Naive B cell (primary cell): ENCODE measurements around the gene ANKFY1. TPM values are rescaled to one million over a fixed set of nuclear protein-coding genes. Genes with fewer than 3 reads are reported as not detected.

Experiments
- ATAC-seq, 2 donors: fragments of 150-1000 bp; cut with Tn5 transposase; 2 replicates each; pipeline ENCODE4 v1.10.0; 2021; ENCODE audit warnings: low read depth in 2 of 2, mild to moderate bottlenecking in 2 of 2, moderate library complexity in 2 of 2
- DNase-seq: peaks from one replicate; pipeline ENCODE4 v3.0.0; 2022
- H3K27ac Mint-ChIP-seq, 6 donors: one replicate each; pipeline ENCODE4 v1.8.0; 2020 to 2022; ENCODE audit warnings: mild to moderate bottlenecking in 6 of 6, mixed read lengths in 6 of 6, moderate library complexity in 5 of 6, inconsistent platforms in 2 of 6
- H3K27me3 Mint-ChIP-seq, 3 donors: one replicate each; pipeline ENCODE4 v1.8.0; 2021 to 2022; ENCODE audit warnings: mixed read lengths in 3 of 3, mild to moderate bottlenecking in 1 of 3
- H3K36me3 Mint-ChIP-seq, 2 donors: one replicate each; pipeline ENCODE4 v1.8.0; 2020 to 2022; ENCODE audit warnings: mixed read lengths in 2 of 2, inconsistent platforms in 1 of 2, mild to moderate bottlenecking in 1 of 2
- H3K4me1 Mint-ChIP-seq, 3 donors: one replicate each; pipeline ENCODE4 v1.8.0; 2020 to 2022; ENCODE audit warnings: mixed read lengths in 3 of 3, inconsistent platforms in 1 of 3, mild to moderate bottlenecking in 1 of 3, moderate library complexity in 1 of 3
- H3K4me3 Mint-ChIP-seq, 8 donors: one replicate each; pipeline ENCODE4 v1.8.0; 2020 to 2022; ENCODE audit warnings: mild to moderate bottlenecking in 8 of 8, mixed read lengths in 8 of 8, moderate library complexity in 8 of 8, inconsistent platforms in 2 of 8
- H3K9me3 Mint-ChIP-seq, 7 donors: one replicate each; pipeline ENCODE4 v1.8.0; 2020 to 2022; ENCODE audit warnings: mixed read lengths in 7 of 7, mild to moderate bottlenecking in 5 of 7, inconsistent platforms in 2 of 7, moderate library complexity in 1 of 7
- polyA plus RNA-seq, 6 donors: library from polyadenylated mRNA; unstranded; fragments of 300-500 nt; fragmentation: Illumina TruSeq; gene quantifications; one replicate each; pipeline ENCODE4 v1.2.3, GENCODE V29; 2021; ENCODE audit warnings: low read depth in 6 of 6

ANKFY1 gene
- polyA plus RNA-seq, 6 donors from 2014 or later, result 6.3 to 13.3 (median 8.3) TPM

DNA sequence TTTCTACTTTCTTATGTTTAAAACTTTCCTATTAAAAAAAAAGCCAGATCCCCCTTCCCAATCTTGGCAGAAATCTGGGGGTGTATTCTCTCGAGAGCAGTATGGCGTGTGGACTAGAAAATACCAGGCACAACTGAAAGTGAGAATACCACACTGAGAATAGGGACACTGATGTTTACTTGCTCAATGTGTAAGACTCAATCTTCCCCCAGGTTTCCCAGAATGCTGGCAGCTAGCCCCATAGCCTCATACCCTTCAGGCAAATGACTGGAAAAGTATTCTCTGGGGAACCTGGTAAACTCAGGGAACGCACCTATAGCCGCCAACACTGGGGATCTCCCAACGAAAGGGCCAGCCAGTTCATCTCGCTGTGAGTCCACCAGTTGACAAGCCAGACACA lies 136.2 kb downstream of the ANKFY1 start:
- DNase-seq (no peak), ATAC-seq (no peak)
- peaks cover 28 to 44% (median 39%) of the 10 kb centered on the region in 3 donors for H3K4me1 Mint-ChIP-seq
- peak overlapping the region in 2 of 8 donors; percentile 25 to 63 for H3K4me3 Mint-ChIP-seq
- H3K27me3 Mint-ChIP-seq, result no peaks in the 10 kb centered on the region
- H3K36me3 Mint-ChIP-seq, result peaks cover 7 to 10% of the 10 kb centered on the region in 2 donors
- no peaks in the 10 kb centered on the region for H3K9me3 Mint-ChIP-seq
- peak overlapping the region in 1 of 6 donors; percentile 53 for H3K27ac Mint-ChIP-seq

DNA sequence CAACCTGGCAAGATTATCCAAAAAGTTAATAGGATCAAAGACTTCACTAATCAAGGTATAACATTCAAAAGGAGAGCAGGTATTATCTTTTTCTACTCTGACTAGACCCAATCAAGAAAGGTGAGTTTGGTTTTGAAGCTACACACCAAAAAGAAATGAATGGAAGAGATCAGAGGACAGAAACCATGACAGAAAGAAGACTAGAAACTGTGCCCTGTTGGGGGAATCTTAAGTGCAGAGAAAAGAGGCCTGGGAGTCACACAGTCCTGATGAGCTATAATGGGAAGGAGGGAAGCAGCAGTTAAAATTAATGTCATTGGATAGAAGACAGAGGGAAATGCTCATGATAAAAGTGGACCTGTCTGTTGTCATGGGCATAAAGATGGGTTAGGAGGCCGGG lies 138.2 kb downstream of the ANKFY1 start:
- Mint-ChIP-seq H3K27ac (peak overlapping the region in 4 of 6 donors; percentile 21 to 61 (median 31)), H3K27me3 (no peaks in the 10 kb centered on the region), H3K9me3 (no peaks in the 10 kb centered on the region), H3K4me3 (no peak overlapping the region), H3K36me3 (peaks cover 7 to 10% of the 10 kb centered on the region in 2 donors), H3K4me1 (peaks cover 22 to 34% (median 29%) of the 10 kb centered on the region in 3 donors)
- DNase-seq (no peak), ATAC-seq (no peak)

DNA sequence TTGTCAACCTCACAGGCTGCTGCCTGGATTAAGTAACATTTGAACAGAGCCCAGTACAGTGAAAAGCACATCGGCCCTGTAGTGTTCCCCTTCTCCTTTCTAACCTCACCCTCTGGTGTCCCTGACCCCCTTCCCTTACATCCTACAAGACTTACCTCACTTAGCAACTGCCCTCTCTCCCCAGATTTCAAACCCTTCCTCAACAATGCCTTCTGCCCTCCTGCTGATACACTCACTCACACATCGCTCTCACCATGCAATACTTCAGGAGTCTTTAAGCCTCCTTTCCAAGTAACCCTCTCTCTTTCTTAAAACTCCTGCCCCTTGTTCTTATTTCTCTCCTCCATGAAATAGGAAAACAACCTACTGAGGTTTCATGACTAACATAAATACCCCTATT lies 138.8 kb downstream of the ANKFY1 start:
- Mint-ChIP-seq H3K4me3 (peak overlapping the region in 1 of 8 donors; percentile 53), H3K9me3 (no peaks in the 10 kb centered on the region), H3K27ac (peak overlapping the region in 4 of 6 donors; percentile 21 to 91 (median 72)), H3K4me1 (peaks cover 17 to 34% (median 25%) of the 10 kb centered on the region in 3 donors), H3K27me3 (no peaks in the 10 kb centered on the region), H3K36me3 (peaks cover 7 to 10% of the 10 kb centered on the region in 2 donors)
- ATAC-seq (no peak), DNase-seq (no peak)

DNA sequence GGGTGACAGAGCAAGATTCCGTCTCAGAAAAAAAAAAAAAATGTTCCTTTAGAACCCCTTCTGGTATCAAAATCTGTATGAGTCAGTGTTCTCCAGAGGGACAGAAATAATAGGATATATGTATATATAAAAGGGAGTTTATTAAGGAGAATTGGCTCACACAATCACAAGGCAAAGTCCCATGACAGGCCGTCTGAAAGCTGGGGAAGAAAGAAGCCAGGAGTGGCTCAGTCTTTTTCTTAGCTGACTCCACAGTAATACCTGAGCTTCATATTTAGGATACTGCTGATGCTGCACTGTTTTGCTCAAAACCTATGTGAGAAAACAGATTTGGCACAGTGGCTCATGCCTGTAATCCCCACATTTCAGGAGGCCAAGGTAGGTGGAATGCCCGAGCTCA lies 143.4 kb downstream of the ANKFY1 start:
- Mint-ChIP-seq H3K27me3 (no peaks in the 10 kb centered on the region), H3K36me3 (peaks cover 7 to 14% of the 10 kb centered on the region in 2 donors), H3K9me3 (no peaks in the 10 kb centered on the region), H3K4me3 (no peak overlapping the region), H3K4me1 (peaks cover 4 to 8% (median 6%) of the 10 kb centered on the region in 3 donors), H3K27ac (no peak overlapping the region)
- ATAC-seq (no peak), DNase-seq (no peak)

DNA sequence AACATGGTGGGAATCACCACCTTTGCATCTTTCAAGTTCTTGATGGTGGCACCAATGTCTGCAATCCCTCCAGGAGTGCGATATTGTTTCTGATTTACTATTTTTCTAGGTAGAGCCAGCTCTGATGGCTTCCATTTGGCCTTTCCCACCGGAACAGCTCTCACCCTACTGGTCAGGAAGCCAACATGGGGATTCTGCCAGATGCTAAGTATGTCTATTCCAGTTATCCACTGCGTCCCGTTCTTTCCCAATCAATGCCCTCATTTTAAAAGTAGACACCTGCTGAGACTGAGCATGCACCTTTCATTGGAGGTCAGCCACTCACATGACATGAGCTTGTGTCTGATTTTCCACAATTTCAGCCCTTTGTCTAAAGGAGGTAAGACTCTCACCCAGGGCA lies 144.5 kb downstream of the ANKFY1 start:
- H3K4me3 Mint-ChIP-seq, result no peak overlapping the region
- peaks cover 0 to 2% (median 0%) of the 10 kb centered on the region in 3 donors for H3K4me1 Mint-ChIP-seq
- H3K36me3 Mint-ChIP-seq, result peaks cover 7 to 13% of the 10 kb centered on the region in 2 donors
- H3K9me3 Mint-ChIP-seq, result no peaks in the 10 kb centered on the region
- ATAC-seq (no peak), DNase-seq (no peak)
- no peak overlapping the region for H3K27ac Mint-ChIP-seq
- no peaks in the 10 kb centered on the region for H3K27me3 Mint-ChIP-seq

DNA sequence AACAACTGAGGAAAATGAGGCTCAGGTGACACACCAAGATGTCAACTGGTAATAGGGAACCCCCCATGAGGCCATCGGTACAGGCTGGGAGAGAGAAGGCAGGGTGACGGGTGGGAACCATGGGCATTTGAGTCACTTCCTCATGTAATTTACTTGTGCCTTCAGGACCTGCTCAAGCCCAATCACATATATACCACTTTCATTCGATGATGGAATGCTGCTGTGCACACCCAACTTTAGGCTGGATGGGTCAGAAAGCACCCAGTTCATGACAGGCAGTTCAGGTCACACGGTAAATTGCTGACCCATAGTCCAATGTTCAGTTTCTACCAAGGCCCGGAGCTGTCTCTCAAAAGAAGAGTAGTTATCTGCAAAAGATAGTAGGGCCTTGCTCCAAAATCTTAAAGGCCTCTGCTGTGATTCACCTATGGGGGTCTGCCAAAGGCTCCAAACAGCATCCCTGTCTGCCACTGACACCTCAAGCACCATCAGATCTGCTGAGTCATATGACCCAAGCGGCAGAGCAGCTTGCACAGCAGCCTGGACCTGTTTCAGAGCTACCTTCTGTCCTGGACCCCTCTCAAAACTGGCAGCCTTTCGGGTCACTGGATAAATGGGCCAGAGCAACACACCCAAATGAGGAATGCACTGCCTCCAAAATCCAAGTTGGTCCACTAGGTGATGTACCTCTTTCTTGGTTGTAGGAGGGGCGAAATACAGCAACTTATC lies 145.6 kb downstream of the ANKFY1 start:
- H3K4me1 Mint-ChIP-seq, result peaks cover 0 to 2% (median 0%) of the 10 kb centered on the region in 3 donors
- no peaks in the 10 kb centered on the region for H3K27me3 Mint-ChIP-seq
- no peak for DNase-seq
- peak overlapping the region in 2 of 6 donors; percentile 41 to 74 for H3K27ac Mint-ChIP-seq
- no peaks in the 10 kb centered on the region for H3K9me3 Mint-ChIP-seq
- H3K36me3 Mint-ChIP-seq, result peaks cover under 1 to 12% of the 10 kb centered on the region in 2 donors
- ATAC-seq, result no peak
- peak overlapping the region in 1 of 8 donors; percentile 35 for H3K4me3 Mint-ChIP-seq

DNA sequence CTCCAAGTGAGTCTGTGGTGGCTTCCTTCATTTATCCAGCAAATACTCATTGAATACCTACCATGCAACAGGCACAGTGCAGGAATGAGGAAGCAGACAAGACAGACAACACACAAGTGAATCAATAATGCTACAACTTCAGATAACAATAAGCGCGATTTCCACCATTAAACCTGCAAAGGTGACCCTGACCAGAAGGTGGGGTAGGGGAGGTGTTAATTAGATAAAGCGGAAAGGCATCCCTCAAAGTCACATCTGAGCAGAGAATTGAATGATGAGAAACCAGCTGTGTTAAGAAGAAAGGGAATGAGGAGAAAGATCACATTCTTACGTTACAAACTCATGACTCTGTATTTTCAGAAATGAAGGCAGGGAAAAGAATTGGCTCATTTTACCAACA lies 147.3 kb downstream of the ANKFY1 start:
- H3K27me3 Mint-ChIP-seq, result no peaks in the 10 kb centered on the region
- no peak for ATAC-seq
- peaks cover 0 to 2% (median 0%) of the 10 kb centered on the region in 3 donors for H3K4me1 Mint-ChIP-seq
- H3K27ac Mint-ChIP-seq, result no peak overlapping the region
- peaks cover 7 to 19% of the 10 kb centered on the region in 2 donors for H3K36me3 Mint-ChIP-seq
- no peak for DNase-seq
- H3K9me3 Mint-ChIP-seq, result no peaks in the 10 kb centered on the region
- H3K4me3 Mint-ChIP-seq, result no peak overlapping the region

Other genes with a start within 250 kb of the ANKFY1 start
- 10 to 100 TPM in 1 of 6 donors, 1 to 10 TPM in 5; 4.2 to 10.6 (median 7.3) TPM for gene ZZEF1, start 120.9 kb downstream of the ANKFY1 start, polyA plus RNA-seq
- 10 to 100 TPM in 5 of 6 donors, 1 to 10 TPM in 1; 7.8 to 27.8 (median 16.7) TPM for gene CYB5D2, start 120.8 kb downstream of the ANKFY1 start, polyA plus RNA-seq
- gene UBE2G1, start 102.7 kb upstream of the ANKFY1 start, polyA plus RNA-seq, result 10 to 100 TPM; 50.7 to 87.5 (median 59.0) TPM
- 1 to 10 TPM in 2 of 6 donors, under 1 TPM in 3, not detected in 1; 0.36 to 1.3 (median 0.59) TPM for gene SPNS3, start 170.0 kb upstream of the ANKFY1 start, polyA plus RNA-seq
- under 1 TPM in 1 of 6 donors, not detected in 5; 0.23 TPM for gene SPNS2, start 234.9 kb upstream of the ANKFY1 start, polyA plus RNA-seq